T-cell (primary cell): ENCODE results near the gene MVB12B. TPM values are rescaled to one million over a fixed set of nuclear protein-coding genes. Genes with fewer than 3 reads are reported as not detected.

ENCODE experiments used
- ATAC-seq, 4 experiments: fragments of 200-7000 bp in 3 of 4; fragments of 150-1000 bp in 1 of 4; cut with Tn5 transposase; replicated peaks in 1 of 4; 1 replicate in 3 of 4; 2 replicates in 1 of 4; pipeline ENCODE4 v1.10.0; 2021; ENCODE audit warnings: moderate library complexity in 3 of 4, mild to moderate bottlenecking in 2 of 4, moderate number of reproducible peaks in 1 of 4
- CTCF ChIA-PET, 2 donors: fragments of 300-600 bp; sonication (Branson Sonifier 250); formaldehyde crosslinking; loops; one replicate each; lab custom pipeline; 2022; ENCODE audit warnings: antibody characterized with exemption in 2 of 2; lab: Charles Lee
- POLR2A ChIA-PET, 2 donors: fragments of 300-600 bp; sonication (Branson Sonifier 250); formaldehyde crosslinking; loops; one replicate each; lab custom pipeline; 2022; ENCODE audit warnings: antibody characterized with exemption in 2 of 2; lab: Charles Lee
- DNase-seq, 35 experiments: peaks; one replicate each; pipeline versions ENCODE4 v3.0.0 to v3.0.0-alpha.2; 2013 to 2023
- H3K27ac ChIP-seq: one replicate; pipeline ENCODE4 v1.5.1; 2013; ENCODE audit warnings: low read length
- H3K27me3 ChIP-seq, 2 experiments: replicated peaks in 1 of 2; 1 replicate in 1 of 2; 2 replicates in 1 of 2; pipeline versions ENCODE4 v1.6.1 to v1.7.0; 2013; ENCODE audit warnings: low read length in 1 of 2, mixed read lengths in 1 of 2; ENCODE audit not compliant: control insufficient read depth in 2 of 2, insufficient read depth in 2 of 2; ENCODE audit errors: extremely low read depth in 1 of 2
- H3K36me3 ChIP-seq, 2 donors: 1 replicate in 1 of 2; 2 replicates in 1 of 2; pipeline versions ENCODE4 v1.6.1 to v1.7.0; 2013; ENCODE audit warnings: low read length in 1 of 2; ENCODE audit not compliant: control insufficient read depth in 2 of 2, insufficient read depth in 1 of 2; ENCODE audit errors: extremely low read depth in 1 of 2
- H3K4me1 ChIP-seq, 2 experiments: 1 replicate in 1 of 2; 2 replicates in 1 of 2; pipeline versions ENCODE4 v1.6.1 to v1.7.0; 2013; ENCODE audit warnings: low read length in 2 of 2, mixed read lengths in 1 of 2; ENCODE audit not compliant: insufficient read depth in 2 of 2, control insufficient read depth in 1 of 2; ENCODE audit errors: extremely low read depth in 1 of 2
- H3K4me3 ChIP-seq, 2 donors: 1 replicate in 1 of 2; 2 replicates in 1 of 2; pipeline versions ENCODE4 v1.5.1 to v1.7.0; 2013; ENCODE audit warnings: mild to moderate bottlenecking in 2 of 2, low read length in 1 of 2, moderate library complexity in 1 of 2; ENCODE audit not compliant: control insufficient read depth in 1 of 2; ENCODE audit errors: extremely low read depth in 1 of 2
- H3K9me3 ChIP-seq: 2 replicates; pipeline ENCODE4 v1.7.0; 2013
- H3K27ac Mint-ChIP-seq, 2 donors: one replicate each; pipeline ENCODE4 v1.8.0; 2020 to 2021; ENCODE audit warnings: mild to moderate bottlenecking in 2 of 2, mixed read lengths in 2 of 2
- H3K27me3 Mint-ChIP-seq, 2 donors: one replicate each; pipeline ENCODE4 v1.8.0; 2021 to 2022; ENCODE audit warnings: mixed read lengths in 2 of 2
- H3K36me3 Mint-ChIP-seq: one replicate; pipeline ENCODE4 v1.8.0; 2021; ENCODE audit warnings: mixed read lengths
- H3K4me1 Mint-ChIP-seq, 3 donors: one replicate each; pipeline ENCODE4 v1.8.0; 2020 to 2022; ENCODE audit warnings: mixed read lengths in 3 of 3, mild to moderate bottlenecking in 1 of 3
- H3K4me3 Mint-ChIP-seq, 3 donors: one replicate each; pipeline ENCODE4 v1.8.0; 2020 to 2022; ENCODE audit warnings: mild to moderate bottlenecking in 3 of 3, mixed read lengths in 3 of 3, moderate library complexity in 3 of 3
- H3K9me3 Mint-ChIP-seq, 3 donors: one replicate each; pipeline ENCODE4 v1.8.0; 2020 to 2022; ENCODE audit warnings: mixed read lengths in 3 of 3
- WGBS: methylation state at CpG from one replicate; pipeline ENCODE4 v1.1.5; 2013; ENCODE audit warnings: missing lambda C conversion rate; ENCODE audit not compliant: insufficient coverage; 5-methylcytosine and 5-hydroxymethylcytosine counted together
- total RNA-seq, 35 experiments: library from RNA in 6 of 35; stranded (reverse) in 6 of 35; fragments of 120-200 nt in 1 of 35; gene quantifications; one replicate each; pipeline versions ENCODE4 v1.2.1 to v1.2.4 and lab custom pipeline; 2013 to 2026

Gene MVB12B
- total RNA-seq, 5 donors from 2014 or later (not counting 1 experiment from before 2014, with no cell fraction given), result 8.2 to 25.2 (median 10.6) TPM

DNA sequence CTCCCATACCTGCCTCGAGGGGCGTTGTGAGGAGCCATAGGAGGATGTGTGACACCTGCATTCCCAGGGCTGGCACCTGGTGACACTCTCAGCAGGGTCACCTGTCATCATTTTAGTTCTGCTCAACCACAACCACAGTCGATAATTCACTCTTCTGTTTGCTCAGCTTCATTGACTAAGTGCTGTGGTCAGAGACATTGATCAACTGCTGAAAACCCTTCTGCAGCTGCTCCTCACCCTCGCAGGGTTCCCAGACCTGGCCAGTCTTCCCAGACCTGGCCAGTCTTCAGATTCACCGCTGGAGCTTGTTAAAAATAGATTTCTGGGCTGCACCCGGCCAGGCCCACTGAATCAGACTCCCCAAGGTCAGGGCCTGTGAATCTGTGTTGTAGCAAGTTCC is 92.8 kb downstream of the MVB12B start:
- no peak overlapping the region for H3K4me3 ChIP-seq
- H3K27me3 ChIP-seq, result no peaks in the 10 kb centered on the region
- H3K4me1 Mint-ChIP-seq, result peaks cover 20 to 44% (median 22%) of the 10 kb centered on the region in 3 donors
- POLR2A ChIA-PET, result no interaction called here
- H3K27ac Mint-ChIP-seq, result peak overlapping the region in 1 of 2 donors; percentile 29
- WGBS, result 71% methylated on average over 5 of the region's 6 CpGs
- no peaks in the 10 kb centered on the region for H3K27me3 Mint-ChIP-seq
- no peak for ATAC-seq
- H3K36me3 Mint-ChIP-seq, result peaks cover 24% of the 10 kb centered on the region
- CTCF ChIA-PET, result no interaction called here
- H3K9me3 ChIP-seq, result no peaks in the 10 kb centered on the region
- H3K9me3 Mint-ChIP-seq, result no peaks in the 10 kb centered on the region
- no peak overlapping the region for H3K4me3 Mint-ChIP-seq
- H3K36me3 ChIP-seq, result peaks cover 0 to 9% of the 10 kb centered on the region in 2 donors
- H3K4me1 ChIP-seq, result peaks cover 15 to 21% of the 10 kb centered on the region in 2 experiments
- no peak overlapping the region for H3K27ac ChIP-seq
- DNase-seq, result no peak

DNA sequence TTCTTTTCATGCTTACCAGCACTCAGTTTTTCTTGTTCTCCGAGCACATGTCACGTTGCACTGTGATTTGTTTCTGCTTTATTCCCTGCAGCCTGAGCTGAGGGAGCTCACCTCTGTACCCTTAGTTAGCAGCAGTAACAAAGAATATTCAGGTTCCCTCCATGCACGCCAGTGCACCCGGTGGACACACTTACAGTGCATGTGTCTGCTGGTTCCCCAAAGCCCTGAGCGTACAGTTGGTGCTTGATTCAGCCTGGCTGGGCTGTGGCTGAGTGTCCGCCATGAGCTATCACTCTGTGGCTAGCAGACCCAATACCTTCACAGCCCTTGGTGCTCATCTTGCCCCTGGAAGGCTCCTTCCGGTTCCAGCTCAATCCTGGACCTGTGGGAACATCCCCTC is 93.5 kb downstream of the MVB12B start:
- no peak for DNase-seq
- no peak overlapping the region for H3K4me3 Mint-ChIP-seq

DNA sequence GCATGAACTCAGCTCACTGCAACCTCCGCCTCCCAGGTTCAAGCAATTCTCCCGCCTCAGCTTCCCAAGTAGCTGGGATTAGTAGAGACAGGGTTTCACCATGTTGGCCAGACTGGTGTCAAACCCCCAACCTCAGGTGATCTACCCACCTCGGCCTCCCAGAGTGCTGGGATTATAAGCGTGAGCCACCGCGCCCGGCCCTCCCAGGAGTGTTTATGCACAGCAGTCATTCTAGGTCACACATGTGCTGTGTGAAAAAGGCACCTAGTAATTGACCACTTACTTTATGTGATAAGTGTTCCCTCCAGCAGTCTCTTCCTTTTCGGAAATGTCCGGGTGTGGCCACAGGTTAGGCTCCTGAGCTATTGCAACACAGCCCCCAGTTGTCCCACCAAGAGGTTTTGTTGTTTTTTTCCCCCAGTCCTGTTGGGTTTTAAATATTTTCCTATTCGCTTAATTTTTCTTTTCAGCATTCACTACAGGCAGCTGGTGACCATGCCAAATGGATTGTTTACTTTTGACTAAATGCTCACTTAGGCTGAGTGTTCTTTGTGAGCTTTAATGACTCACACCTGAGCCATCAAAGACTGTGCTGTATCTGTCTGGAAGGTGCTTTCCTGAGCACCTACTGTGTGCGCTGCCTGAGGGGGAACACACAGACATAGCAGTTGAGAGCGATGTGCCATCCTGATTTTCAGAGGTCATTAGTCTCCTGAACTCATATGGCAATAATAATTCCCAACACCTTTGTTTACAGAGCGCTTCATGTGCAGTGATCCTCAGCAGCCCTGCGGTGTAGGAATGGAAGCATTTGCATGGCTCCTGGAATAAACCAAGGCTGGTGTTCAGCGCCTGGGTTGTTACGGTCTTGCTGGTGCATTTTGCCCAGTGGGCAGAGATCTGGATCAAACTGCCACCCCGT is 94.3 kb downstream of the MVB12B start:
- Histone ChIP-seq H3K9me3 (no peaks in the 10 kb centered on the region), H3K36me3 (peaks cover 0 to 9% of the 10 kb centered on the region in 2 donors), H3K27me3 (no peaks in the 10 kb centered on the region), H3K27ac (no peak overlapping the region), H3K4me3 (no peak overlapping the region), H3K4me1 (peaks cover 15 to 21% of the 10 kb centered on the region in 2 experiments)
- ChIA-PET CTCF (interaction anchor here (0.6 to 0.9 kb wide), 4 partner anchors 37 to 126 kb away, joined by 3 to 5 read pairs (median 4); no protein-coding TSS in a partner anchor), POLR2A (no interaction called here)
- no peak overlapping the region for H3K4me3 Mint-ChIP-seq
- WGBS, result 96% methylated on average over 14 of the region's 17 CpGs
- H3K27me3 Mint-ChIP-seq, result no peaks in the 10 kb centered on the region
- no peak for ATAC-seq
- no peaks in the 10 kb centered on the region for H3K9me3 Mint-ChIP-seq
- H3K36me3 Mint-ChIP-seq, result peaks cover 28% of the 10 kb centered on the region
- H3K4me1 Mint-ChIP-seq, result peaks cover 23 to 41% (median 23%) of the 10 kb centered on the region in 3 donors
- H3K27ac Mint-ChIP-seq, result no peak overlapping the region
- DNase-seq, result no peak

More for the DNA sequence above, 93.5 kb downstream of the MVB12B start:
- peaks cover 23 to 49% (median 25%) of the 10 kb centered on the region in 3 donors for H3K4me1 Mint-ChIP-seq
- H3K27me3 Mint-ChIP-seq, result no peaks in the 10 kb centered on the region
- peaks cover 0 to 9% of the 10 kb centered on the region in 2 donors for H3K36me3 ChIP-seq
- no peak overlapping the region for H3K4me3 ChIP-seq
- no peaks in the 10 kb centered on the region for H3K9me3 ChIP-seq
- CTCF ChIA-PET, result interaction anchor here (0.6 to 0.9 kb wide), 4 partner anchors 38 to 126 kb away, joined by 3 to 5 read pairs (median 4); no protein-coding TSS in a partner anchor
- H3K9me3 Mint-ChIP-seq, result no peaks in the 10 kb centered on the region
- POLR2A ChIA-PET, result no interaction called here
- H3K27ac Mint-ChIP-seq, result no peak overlapping the region
- H3K4me1 ChIP-seq, result peaks cover 15 to 21% of the 10 kb centered on the region in 2 experiments
- WGBS, result 100% methylated on average over 4 of the region's 7 CpGs
- no peak overlapping the region for H3K27ac ChIP-seq
- no peak for ATAC-seq
- no peaks in the 10 kb centered on the region for H3K27me3 ChIP-seq
- peaks cover 29% of the 10 kb centered on the region for H3K36me3 Mint-ChIP-seq

DNA sequence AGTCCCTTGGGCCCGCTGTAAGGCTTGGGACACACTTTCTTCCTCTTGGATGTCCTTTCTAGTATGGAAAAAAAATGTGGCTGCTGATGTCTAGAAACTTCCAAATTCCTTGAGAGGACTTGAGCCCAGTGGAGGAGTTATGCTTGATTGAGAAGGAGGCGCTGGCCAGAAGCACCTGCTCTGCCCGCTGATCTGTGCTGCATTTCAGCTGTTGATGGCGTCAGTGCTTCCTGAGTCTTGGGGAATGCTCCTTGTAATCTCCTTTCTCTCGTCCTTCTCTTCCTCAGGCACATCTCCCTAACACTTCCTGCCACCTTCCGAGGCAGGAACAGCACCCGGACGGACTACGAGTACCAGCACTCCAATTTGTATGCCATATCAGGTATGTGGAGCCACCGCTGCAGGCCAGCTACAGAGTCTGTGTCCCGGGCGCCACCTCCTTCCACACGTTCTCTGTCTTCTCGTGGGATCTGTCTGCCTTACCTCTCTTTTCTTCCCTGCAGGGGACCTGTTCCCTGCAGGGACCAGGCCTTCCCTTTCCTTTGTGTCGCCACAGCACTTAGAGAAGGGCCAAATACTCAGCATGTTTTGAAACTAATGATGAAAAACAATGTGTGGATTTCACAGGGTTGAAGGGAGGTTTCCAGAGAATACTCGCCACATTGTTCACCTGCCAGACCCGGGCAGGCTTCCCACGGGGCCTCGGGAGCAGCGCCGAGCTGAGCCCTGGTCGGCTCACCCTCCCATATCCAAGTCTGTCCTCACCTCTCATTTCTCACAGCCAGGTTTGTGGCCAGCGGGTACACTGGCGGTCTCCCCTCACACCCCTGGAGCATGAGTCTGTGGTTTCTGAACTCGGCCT is 95.2 kb downstream of the MVB12B start:
- ChIA-PET POLR2A (no interaction called here), CTCF (no interaction called here)
- Histone ChIP-seq H3K9me3 (no peaks in the 10 kb centered on the region), H3K4me3 (no peak overlapping the region), H3K27me3 (no peaks in the 10 kb centered on the region), H3K36me3 (peaks cover 0 to 9% of the 10 kb centered on the region in 2 donors), H3K27ac (no peak overlapping the region), H3K4me1 (peaks cover 15 to 21% of the 10 kb centered on the region in 2 experiments)
- Mint-ChIP-seq H3K4me3 (no peak overlapping the region), H3K27ac (no peak overlapping the region), H3K27me3 (no peaks in the 10 kb centered on the region), H3K4me1 (peaks cover 23 to 41% (median 23%) of the 10 kb centered on the region in 3 donors), H3K36me3 (peaks cover 28% of the 10 kb centered on the region), H3K9me3 (no peaks in the 10 kb centered on the region)
- ATAC-seq (no peak), DNase-seq (no peak)
- WGBS, result 89% methylated on average over 21 of the region's 25 CpGs

DNA sequence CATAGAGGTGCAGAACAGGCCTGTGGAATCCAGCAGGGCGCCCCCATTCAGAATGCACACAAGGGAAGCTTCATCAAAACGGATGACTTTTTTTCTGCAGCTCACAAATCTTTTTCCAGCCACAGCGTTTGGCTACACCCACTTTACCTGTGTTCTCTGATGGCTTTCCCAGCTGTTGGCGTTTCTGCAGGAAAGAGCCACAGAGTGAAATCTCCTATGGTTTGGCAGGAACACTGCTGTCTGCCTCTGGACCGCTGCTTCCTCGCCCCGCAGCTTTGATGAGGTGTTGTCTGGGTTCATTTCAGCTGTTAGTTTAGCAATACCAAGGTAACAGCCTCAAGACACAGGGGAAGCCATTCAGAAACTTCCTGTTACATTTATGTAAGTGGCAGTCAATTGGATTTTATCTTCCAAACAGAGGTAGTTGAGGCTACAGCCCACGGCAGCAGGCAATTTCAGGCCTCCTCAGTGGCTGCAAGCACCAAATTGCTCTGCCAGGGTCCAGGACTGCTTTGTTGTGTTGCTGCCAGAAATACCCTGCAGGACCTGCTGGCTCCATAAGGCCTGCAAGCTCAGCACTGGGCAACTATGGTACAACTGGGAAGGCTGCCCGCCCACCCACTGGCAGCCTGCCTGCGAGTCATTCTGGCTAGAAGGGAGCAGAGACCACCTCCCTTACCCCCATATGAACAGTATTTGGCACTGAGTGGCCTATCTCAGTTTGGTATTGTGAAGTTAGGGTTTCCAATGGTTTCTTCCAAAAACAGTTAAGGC is 96.7 kb downstream of the MVB12B start:
- POLR2A ChIA-PET, result no interaction called here

More for the DNA sequence above, 96.7 kb downstream of the MVB12B start:
- peak; percentile 73 to 96 (median 80) for ATAC-seq
- peak overlapping the region in 1 of 3 donors; percentile 47 for H3K4me3 Mint-ChIP-seq
- Histone ChIP-seq H3K4me3 (peak overlapping the region in 1 of 2 donors; percentile 3), H3K36me3 (peaks cover 0 to 9% of the 10 kb centered on the region in 2 donors), H3K27ac (peak overlapping the region; percentile 3), H3K27me3 (no peaks in the 10 kb centered on the region), H3K4me1 (peaks cover 15 to 21% of the 10 kb centered on the region in 2 experiments), H3K9me3 (no peaks in the 10 kb centered on the region)
- peak overlapping the region; percentile 27 to 66 for H3K27ac Mint-ChIP-seq
- DNase-seq, result peak in 13 of 35 experiments; percentile 4 to 37 (median 13)
- 48% methylated on average over 8 of the region's 10 CpGs for WGBS
- no peaks in the 10 kb centered on the region for H3K9me3 Mint-ChIP-seq
- H3K4me1 Mint-ChIP-seq, result peaks cover 23 to 35% (median 23%) of the 10 kb centered on the region in 3 donors
- peaks cover 24% of the 10 kb centered on the region for H3K36me3 Mint-ChIP-seq
- no peaks in the 10 kb centered on the region for H3K27me3 Mint-ChIP-seq
- CTCF ChIA-PET, result interaction anchor here in 1 of 2 donors (0.5 kb wide), 1 partner anchor 118 kb away, joined by 5 read pairs; no protein-coding TSS in a partner anchor
